COR-L47 (cell line): ENCODE data around the gene SNCA.

Experiments used
- DNase-seq: peaks from one replicate; lab custom pipeline; 2025; lab: John Stamatoyannopoulos, UW

Gene SNCA

GRCh38 chr4:89836897-89837384, at the start of gene SNCA:
Gene SNCA, minus strand, starts transcription at chr4:89837161. Its CDS starts 1,494 bp downstream, at chr4:89835667.
- peak; percentile 66 for DNase-seq

- DNase-seq = no peak
Measured at GRCh38 chr4:89879215-89879614, 42.3 kb upstream of the SNCA start.

- DNase-seq = no peak
Measured at GRCh38 chr4:89878611-89879010, 41.6 kb upstream of the SNCA start.

- DNase-seq = no peak
Measured at GRCh38 chr4:89876548-89876947, 39.6 kb upstream of the SNCA start.

GRCh38 chr4:89871211-89871610, 34.2 kb upstream of the SNCA start:
- DNase-seq = no peak

- DNase-seq = no peak
Measured at GRCh38 chr4:89868999-89869589, 32.1 kb upstream of the SNCA start.

- DNase-seq = no peak
Measured at GRCh38 chr4:89868276-89868675, 31.3 kb upstream of the SNCA start.

GRCh38 chr4:89863533-89863932, 26.6 kb upstream of the SNCA start:
- no peak for DNase-seq

- no peak for DNase-seq
Measured at GRCh38 chr4:89860971-89861370, 24.0 kb upstream of the SNCA start.

GRCh38 chr4:89855236-89855635, 18.3 kb upstream of the SNCA start:
- no peak for DNase-seq

GRCh38 chr4:89847571-89848325, 10.8 kb upstream of the SNCA start:
- DNase-seq = no peak

GRCh38 chr4:89839558-89839957, 2.6 kb upstream of the SNCA start:
- no peak for DNase-seq

GRCh38 chr4:89837993-89838390, 1.0 kb upstream of the SNCA start:
- DNase-seq = peak; percentile 9

GRCh38 chr4:89837385-89837992, 528 bp upstream of the SNCA start:
- peak; percentile 45 for DNase-seq

- no peak for DNase-seq
Measured at GRCh38 chr4:89836031-89836745, 773 bp downstream of the SNCA start.

- no peak for DNase-seq
Measured at GRCh38 chr4:89835413-89835812, 1.5 kb downstream of the SNCA start.

- DNase-seq = no peak
Measured at GRCh38 chr4:89834486-89835209, 2.3 kb downstream of the SNCA start.

GRCh38 chr4:89829470-89830138, 7.4 kb downstream of the SNCA start:
- DNase-seq = no peak

GRCh38 chr4:89823416-89823815, 13.5 kb downstream of the SNCA start:
- DNase-seq = no peak

- no peak for DNase-seq
Measured at GRCh38 chr4:89821612-89822011, 15.3 kb downstream of the SNCA start.

- no peak for DNase-seq
Measured at GRCh38 chr4:89820010-89820409, 17.0 kb downstream of the SNCA start.
